ENCODE measurements around the gene ARL15.

GRCh38 chr5:53856506-53856905 is 453.9 kb downstream of the ARL15 start:
- no peak for TF ChIP-seq POLR2A (IDR thresholded peaks at IDR 0.05; ENCODE audit: low read depth, low read length)
- no peak for TF ChIP-seq POU2F2 (IDR thresholded peaks at IDR 0.05; ENCODE audit: low read depth, low read length)
- no peak for TF ChIP-seq POLR2AphosphoS5 (IDR thresholded peaks at IDR 0.05; ENCODE audit: low read depth, low read length)

Measured in GM12891 (cell line).